CD14-positive monocyte (primary cell): Measurements from ENCODE around the gene SRMS. TPM values are rescaled to one million over a fixed set of nuclear protein-coding genes. Genes with fewer than 3 reads are reported as not detected.

ENCODE experiments used
- DNase-seq, 3 donors: peaks; one replicate each; pipeline ENCODE4 v3.0.0-alpha.2; 2011 to 2022
- H2AFZ ChIP-seq: 2 replicates; pipeline ENCODE4 v1.6.0; 2012; ENCODE audit warnings: mild to moderate bottlenecking, low read depth, low read length, inconsistent platforms; ENCODE audit not compliant: insufficient read depth, poor library complexity, severe bottlenecking
- H3K27ac ChIP-seq, 2 donors: 1 replicate in 1 of 2; 2 replicates in 1 of 2; pipeline ENCODE4 v1.5.1; 2012 to 2013; ENCODE audit warnings: low read length in 2 of 2, control low read depth in 1 of 2, inconsistent platforms in 1 of 2, low read depth in 1 of 2, mild to moderate bottlenecking in 1 of 2
- H3K27me3 ChIP-seq, 2 donors: one replicate each; pipeline versions ENCODE4 v1.6.0 to v1.6.1; 2011 to 2013; ENCODE audit warnings: low read length in 2 of 2; ENCODE audit not compliant: control insufficient read depth in 2 of 2, insufficient read depth in 2 of 2
- H3K36me3 ChIP-seq, 2 donors: replicated peaks in 1 of 2; 1 replicate in 1 of 2; 2 replicates in 1 of 2; pipeline versions ENCODE4 v1.5.1 to v1.6.1; 2012 to 2013; ENCODE audit warnings: low read length in 2 of 2, control low read depth in 1 of 2, inconsistent platforms in 1 of 2, mild to moderate bottlenecking in 1 of 2; ENCODE audit not compliant: insufficient read depth in 2 of 2, control insufficient read depth in 1 of 2
- H3K4me1 ChIP-seq, 2 donors: 1 replicate in 1 of 2; 2 replicates in 1 of 2; pipeline versions ENCODE4 v1.5.1 to v1.6.1; 2012 to 2013; ENCODE audit warnings: low read length in 2 of 2, control low read depth in 1 of 2, inconsistent platforms in 1 of 2, mild to moderate bottlenecking in 1 of 2, moderate library complexity in 1 of 2; ENCODE audit not compliant: insufficient read depth in 2 of 2, control insufficient read depth in 1 of 2
- H3K4me2 ChIP-seq: replicated peaks from 2 replicates; pipeline ENCODE3; 2012; ENCODE audit warnings: low read length, moderate library complexity, mild to moderate bottlenecking; ENCODE audit not compliant: poor library complexity, severe bottlenecking; ENCODE audit errors: extremely low read depth
- H3K4me3 ChIP-seq, 3 experiments: fragments of 200-600 bp in 1 of 3; sonication (generic) in 1 of 3; replicated peaks in 1 of 3; 1 replicate in 2 of 3; 2 replicates in 1 of 3; pipeline ENCODE4 v1.5.1; 2011 to 2013; ENCODE audit warnings: low read length in 3 of 3, mild to moderate bottlenecking in 3 of 3, control low read depth in 2 of 3, low read depth in 2 of 3, inconsistent platforms in 1 of 3, moderate library complexity in 1 of 3
- H3K79me2 ChIP-seq: 2 replicates; pipeline ENCODE4 v1.6.0; 2012; ENCODE audit warnings: mild to moderate bottlenecking, control low read depth, inconsistent platforms, low read length, moderate library complexity; ENCODE audit not compliant: insufficient read depth
- H3K9ac ChIP-seq: 2 replicates; pipeline ENCODE4 v1.6.0; 2017; ENCODE audit warnings: low read length, mild to moderate bottlenecking; ENCODE audit not compliant: insufficient read depth, poor library complexity, severe bottlenecking
- H3K9me3 ChIP-seq, 2 donors: replicated peaks in 1 of 2; 1 replicate in 1 of 2; 2 replicates in 1 of 2; pipeline versions ENCODE4 v1.5.1 to v1.6.1; 2012 to 2013; ENCODE audit warnings: low read length in 2 of 2, control low read depth in 1 of 2; ENCODE audit not compliant: control insufficient read depth in 1 of 2, insufficient read depth in 1 of 2
- H4K20me1 ChIP-seq: 2 replicates; pipeline ENCODE4 v1.6.0; 2012; ENCODE audit warnings: mild to moderate bottlenecking, low read length, control low read depth, moderate library complexity; ENCODE audit not compliant: insufficient read depth
- H3K27ac Mint-ChIP-seq, 7 donors: one replicate each; pipeline ENCODE4 v1.8.0; 2020; ENCODE audit warnings: mild to moderate bottlenecking in 7 of 7, mixed read lengths in 7 of 7, moderate library complexity in 6 of 7, inconsistent platforms in 2 of 7
- H3K27me3 Mint-ChIP-seq, 3 donors: one replicate each; pipeline ENCODE4 v1.8.0; 2021 to 2022; ENCODE audit warnings: low read depth in 3 of 3, mild to moderate bottlenecking in 3 of 3, mixed read lengths in 3 of 3, moderate library complexity in 3 of 3, inconsistent platforms in 1 of 3
- H3K36me3 Mint-ChIP-seq, 2 donors: one replicate each; pipeline ENCODE4 v1.8.0; 2020; ENCODE audit warnings: mixed read lengths in 2 of 2, inconsistent platforms in 1 of 2, mild to moderate bottlenecking in 1 of 2
- H3K4me1 Mint-ChIP-seq: one replicate; pipeline ENCODE4 v1.8.0; 2020; ENCODE audit warnings: mild to moderate bottlenecking, mixed read lengths
- H3K4me3 Mint-ChIP-seq, 2 donors: one replicate each; pipeline ENCODE4 v1.8.0; 2020; ENCODE audit warnings: mild to moderate bottlenecking in 2 of 2, mixed read lengths in 2 of 2, moderate library complexity in 1 of 2
- H3K9me3 Mint-ChIP-seq, 7 donors: one replicate each; pipeline ENCODE4 v1.8.0; 2020 to 2022; ENCODE audit warnings: mixed read lengths in 7 of 7, mild to moderate bottlenecking in 6 of 7, moderate library complexity in 6 of 7, inconsistent platforms in 2 of 7
- WGBS: methylation state at CpG from one replicate; pipeline ENCODE4 v1.1.5; 2013; ENCODE audit warnings: missing lambda C conversion rate; ENCODE audit not compliant: insufficient coverage; 5-methylcytosine and 5-hydroxymethylcytosine counted together
- intact Hi-C, 2 donors: fragments of 100-400 bp; cut with micrococcal nuclease; formaldehyde crosslinking; loops; one replicate each; pipeline versions ENCODE4 v1.15.0 to v1.15.1; 2023
- polyA plus RNA-seq, 3 donors: library from polyadenylated mRNA; depleted of rRNA in 1 of 3; unstranded in 2 of 3; stranded (reverse) in 1 of 3; fragments of 300-500 nt in 2 of 3; fragments of >200 nt in 1 of 3; fragmentation: Illumina TruSeq in 2 of 3; gene quantifications; 1 replicate in 2 of 3; 2 replicates in 1 of 3; pipeline ENCODE4 v1.2.3, GENCODE V29; 2012 to 2021
- TF ChIP-seq, protein P1 (sequence below): fragments of 200-600 bp; IDR thresholded peaks from one replicate; pipeline ENCODE4 v1.8.0; 2022; ENCODE audit warnings: antibody characterized with exemption, mild to moderate bottlenecking

Gene SRMS
- polyA plus RNA-seq, 3 donors, result not detected

DNA sequence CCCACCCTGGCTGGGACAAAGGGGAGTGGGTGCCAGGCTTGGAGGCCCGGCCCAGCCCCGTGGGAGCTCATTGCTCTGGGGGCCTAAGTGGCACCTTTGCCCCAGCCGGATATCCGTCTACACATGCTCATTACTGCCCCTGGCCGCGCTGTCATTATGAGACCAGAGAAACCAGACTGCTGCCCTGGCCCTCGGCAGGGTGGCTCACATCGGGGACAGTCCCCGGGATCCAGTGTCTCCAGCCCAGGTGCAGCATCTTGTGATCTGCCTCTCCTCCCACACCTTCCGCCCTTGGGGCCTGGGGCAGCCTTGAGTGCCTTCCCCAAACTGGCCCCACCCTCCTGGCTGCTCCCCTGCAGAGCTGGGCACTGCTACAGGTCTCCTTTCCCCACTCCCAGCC lies 4.9 kb downstream of the SRMS start:
- H3K4me2 ChIP-seq, result no peak overlapping the region
- H3K9me3 ChIP-seq, result no peaks in the 10 kb centered on the region
- H3K79me2 ChIP-seq, result no peaks in the 10 kb centered on the region
- whole genome bisulfite sequencing, result 90% methylated on average over 10 of the region's 10 CpGs
- DNase-seq, result no peak
- H3K4me3 ChIP-seq, result no peak overlapping the region
- H3K9ac ChIP-seq, result no peak overlapping the region
- peaks cover 0 to 42% of the 10 kb centered on the region in 2 donors for H3K27me3 ChIP-seq
- no peak overlapping the region for H3K27ac Mint-ChIP-seq
- TF ChIP-seq, protein P1, sequence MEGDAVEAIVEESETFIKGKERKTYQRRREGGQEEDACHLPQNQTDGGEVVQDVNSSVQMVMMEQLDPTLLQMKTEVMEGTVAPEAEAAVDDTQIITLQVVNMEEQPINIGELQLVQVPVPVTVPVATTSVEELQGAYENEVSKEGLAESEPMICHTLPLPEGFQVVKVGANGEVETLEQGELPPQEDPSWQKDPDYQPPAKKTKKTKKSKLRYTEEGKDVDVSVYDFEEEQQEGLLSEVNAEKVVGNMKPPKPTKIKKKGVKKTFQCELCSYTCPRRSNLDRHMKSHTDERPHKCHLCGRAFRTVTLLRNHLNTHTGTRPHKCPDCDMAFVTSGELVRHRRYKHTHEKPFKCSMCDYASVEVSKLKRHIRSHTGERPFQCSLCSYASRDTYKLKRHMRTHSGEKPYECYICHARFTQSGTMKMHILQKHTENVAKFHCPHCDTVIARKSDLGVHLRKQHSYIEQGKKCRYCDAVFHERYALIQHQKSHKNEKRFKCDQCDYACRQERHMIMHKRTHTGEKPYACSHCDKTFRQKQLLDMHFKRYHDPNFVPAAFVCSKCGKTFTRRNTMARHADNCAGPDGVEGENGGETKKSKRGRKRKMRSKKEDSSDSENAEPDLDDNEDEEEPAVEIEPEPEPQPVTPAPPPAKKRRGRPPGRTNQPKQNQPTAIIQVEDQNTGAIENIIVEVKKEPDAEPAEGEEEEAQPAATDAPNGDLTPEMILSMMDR, result no peak
- peaks cover 16 to 50% (median 17%) of the 10 kb centered on the region in 3 donors for H3K27me3 Mint-ChIP-seq
- peaks cover 6% of the 10 kb centered on the region for H3K4me1 Mint-ChIP-seq
- no peak overlapping the region for H3K4me3 Mint-ChIP-seq
- no peaks in the 10 kb centered on the region for H4K20me1 ChIP-seq
- H3K4me1 ChIP-seq, result peaks cover 7 to 12% of the 10 kb centered on the region in 2 donors
- H2AFZ ChIP-seq, result no peak overlapping the region
- H3K36me3 ChIP-seq, result no peaks in the 10 kb centered on the region
- intact Hi-C loops, result no loop called here
- no peak overlapping the region for H3K27ac ChIP-seq
- H3K36me3 Mint-ChIP-seq, result no peaks in the 10 kb centered on the region
- H3K9me3 Mint-ChIP-seq, result peaks cover 0 to 1% (median 0%) of the 10 kb centered on the region in 7 donors

DNA sequence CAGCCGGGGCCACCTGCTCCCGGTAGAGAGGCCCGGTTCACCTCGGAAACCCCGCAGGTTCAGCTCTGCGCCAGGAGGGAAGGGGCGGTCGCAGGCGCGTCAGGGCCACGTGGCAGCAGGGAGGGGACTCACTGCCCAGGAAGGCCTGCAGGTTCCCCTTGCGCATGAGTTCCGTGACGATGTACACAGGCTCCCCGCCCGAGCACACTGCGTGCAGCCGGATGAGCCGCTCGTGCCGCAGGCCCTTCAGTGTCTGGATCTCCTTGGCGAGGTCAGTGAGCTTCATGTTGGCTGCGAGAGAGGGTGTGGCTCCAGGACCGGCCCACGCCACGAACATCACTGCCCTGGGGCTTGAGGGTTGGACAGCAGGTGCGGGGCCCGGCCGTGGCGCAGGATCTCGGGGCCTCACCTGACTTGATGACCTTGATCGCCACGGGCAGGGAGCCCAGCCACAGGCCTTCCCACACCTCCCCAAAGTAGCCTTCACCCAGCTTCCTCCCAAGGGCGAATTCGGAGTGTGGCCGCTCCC lies 5.5 kb downstream of the SRMS start:
- no peaks in the 10 kb centered on the region for H3K36me3 ChIP-seq
- 88% methylated on average over 32 of the region's 36 CpGs for WGBS
- H3K9me3 ChIP-seq, result no peaks in the 10 kb centered on the region
- peaks cover 0 to 39% of the 10 kb centered on the region in 2 donors for H3K27me3 ChIP-seq
- no peak overlapping the region for H3K9ac ChIP-seq
- H3K4me2 ChIP-seq, result no peak overlapping the region
- H3K4me3 ChIP-seq, result no peak overlapping the region
- H3K27ac Mint-ChIP-seq, result no peak overlapping the region
- H3K4me3 Mint-ChIP-seq, result no peak overlapping the region
- peaks cover 16 to 45% (median 17%) of the 10 kb centered on the region in 3 donors for H3K27me3 Mint-ChIP-seq
- TF ChIP-seq, protein P1, result no peak
- H3K4me1 ChIP-seq, result peaks cover 13 to 18% of the 10 kb centered on the region in 2 donors
- intact Hi-C loops, result no loop called here
- no peak overlapping the region for H2AFZ ChIP-seq
- no peaks in the 10 kb centered on the region for H3K36me3 Mint-ChIP-seq
- H3K4me1 Mint-ChIP-seq, result peaks cover 8% of the 10 kb centered on the region
- peaks cover 0 to 1% (median 0%) of the 10 kb centered on the region in 7 donors for H3K9me3 Mint-ChIP-seq
- no peaks in the 10 kb centered on the region for H3K79me2 ChIP-seq
- DNase-seq, result no peak
- no peak overlapping the region for H3K27ac ChIP-seq
- no peaks in the 10 kb centered on the region for H4K20me1 ChIP-seq
